ENCODE measurements around the gene WNT3A.

- TF ChIP-seq CTCF (IDR thresholded peaks at IDR 0.05) (no peak), POLR2A (IDR thresholded peaks at IDR 0.05) (no peak), POLR2AphosphoS5 (IDR thresholded peaks at IDR 0.05) (no peak), EP300 (IDR thresholded peaks at IDR 0.05; ENCODE audit: low read depth) (no peak)
These were observed 5.0 kb downstream of the WNT3A start for GRCh38 chr1:228011721-228012311.

Measured in transverse colon (tissue), 4 donors.